ENCODE data around the gene PAPOLB.

DNA sequence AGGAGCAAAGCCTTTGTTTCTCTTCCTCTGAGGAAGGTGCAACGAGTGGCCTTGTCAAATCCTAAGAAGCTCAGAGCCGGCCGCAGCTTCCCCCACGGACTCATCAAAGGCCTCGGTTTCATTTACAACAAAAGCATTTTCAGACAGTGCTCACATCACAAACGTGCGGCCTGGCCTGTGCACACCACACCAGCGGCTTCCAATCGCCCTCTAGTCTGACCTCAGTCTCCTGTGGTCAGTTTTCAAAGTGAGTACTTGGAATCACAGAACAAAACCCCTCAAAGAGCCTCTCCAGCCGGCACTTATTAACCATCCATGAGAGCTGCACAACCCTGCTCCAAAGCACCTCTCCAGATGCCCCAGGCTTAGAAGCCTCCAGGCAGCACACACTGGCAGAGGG, 18.4 kb upstream of the PAPOLB start:
- no peak for TF ChIP-seq L3MBTL2 (conservative IDR thresholded peaks at IDR 0.05)
- no peak for TF ChIP-seq CTBP1 (IDR thresholded peaks at IDR 0.05; ENCODE audit: borderline replicate concordance)
- no peak for TF ChIP-seq SP1 (IDR thresholded peaks at IDR 0.05)
